Measurements from ENCODE around the gene NTN1.

NTN1 gene

GRCh38 chr17:9232591-9233270, 211.4 kb downstream of the NTN1 start:
- no peak overlapping the region for H3K4me3 Mint-ChIP-seq
- no peak overlapping the region for H3K27ac Mint-ChIP-seq
- H3K27me3 Mint-ChIP-seq (ENCODE audit: low read depth) = no peaks in the 10 kb centered on the region
- H3K4me1 Mint-ChIP-seq (ENCODE audit: low read depth) = no peaks in the 10 kb centered on the region
- DNase-seq (ENCODE audit: low spot score) = no peak
- no peaks in the 10 kb centered on the region for H3K9me3 Mint-ChIP-seq
- no peaks in the 10 kb centered on the region for H3K36me3 Mint-ChIP-seq (ENCODE audit: low read depth)

GRCh38 chr17:9233271-9233599, 211.9 kb downstream of the NTN1 start:
- H3K27ac Mint-ChIP-seq = no peak overlapping the region
- H3K27me3 Mint-ChIP-seq (ENCODE audit: low read depth) = no peaks in the 10 kb centered on the region
- no peaks in the 10 kb centered on the region for H3K4me1 Mint-ChIP-seq (ENCODE audit: low read depth)
- no peaks in the 10 kb centered on the region for H3K9me3 Mint-ChIP-seq
- H3K4me3 Mint-ChIP-seq = no peak overlapping the region
- DNase-seq (ENCODE audit: low spot score) = no peak
- no peaks in the 10 kb centered on the region for H3K36me3 Mint-ChIP-seq (ENCODE audit: low read depth)

GRCh38 chr17:9233761-9234160, 212.5 kb downstream of the NTN1 start:
- Mint-ChIP-seq H3K4me1 (ENCODE audit: low read depth) (peaks cover 1% of the 10 kb centered on the region), H3K4me3 (no peak overlapping the region), H3K9me3 (no peaks in the 10 kb centered on the region), H3K27ac (no peak overlapping the region), H3K27me3 (ENCODE audit: low read depth) (no peaks in the 10 kb centered on the region), H3K36me3 (ENCODE audit: low read depth) (no peaks in the 10 kb centered on the region)
- DNase-seq (ENCODE audit: low spot score) = no peak

- Mint-ChIP-seq H3K27me3 (ENCODE audit: low read depth) (no peaks in the 10 kb centered on the region), H3K4me1 (ENCODE audit: low read depth) (peaks cover 6% of the 10 kb centered on the region), H3K36me3 (ENCODE audit: low read depth) (no peaks in the 10 kb centered on the region), H3K27ac (no peak overlapping the region), H3K4me3 (no peak overlapping the region), H3K9me3 (no peaks in the 10 kb centered on the region)
- no peak for DNase-seq (ENCODE audit: low spot score)
These were observed 213.2 kb downstream of the NTN1 start for GRCh38 chr17:9234389-9234945.

- H3K9me3 Mint-ChIP-seq = no peaks in the 10 kb centered on the region
- H3K4me3 Mint-ChIP-seq = no peak overlapping the region
- no peaks in the 10 kb centered on the region for H3K27me3 Mint-ChIP-seq (ENCODE audit: low read depth)
- H3K4me1 Mint-ChIP-seq (ENCODE audit: low read depth) = peaks cover 8% of the 10 kb centered on the region
- H3K36me3 Mint-ChIP-seq (ENCODE audit: low read depth) = no peaks in the 10 kb centered on the region
- peak; percentile 32 for DNase-seq (ENCODE audit: low spot score)
- no peak overlapping the region for H3K27ac Mint-ChIP-seq
These were observed 214.0 kb downstream of the NTN1 start for GRCh38 chr17:9235346-9235745.

GRCh38 chr17:9236286-9237052, 215.2 kb downstream of the NTN1 start:
- Mint-ChIP-seq H3K4me1 (ENCODE audit: low read depth) (peaks cover 8% of the 10 kb centered on the region), H3K36me3 (ENCODE audit: low read depth) (no peaks in the 10 kb centered on the region), H3K27me3 (ENCODE audit: low read depth) (no peaks in the 10 kb centered on the region), H3K9me3 (no peaks in the 10 kb centered on the region), H3K4me3 (no peak overlapping the region), H3K27ac (no peak overlapping the region)
- no peak for DNase-seq (ENCODE audit: low spot score)

- no peaks in the 10 kb centered on the region for H3K27me3 Mint-ChIP-seq (ENCODE audit: low read depth)
- DNase-seq (ENCODE audit: low spot score) = no peak
- H3K36me3 Mint-ChIP-seq (ENCODE audit: low read depth) = no peaks in the 10 kb centered on the region
- peaks cover 8% of the 10 kb centered on the region for H3K4me1 Mint-ChIP-seq (ENCODE audit: low read depth)
- no peaks in the 10 kb centered on the region for H3K9me3 Mint-ChIP-seq
- no peak overlapping the region for H3K27ac Mint-ChIP-seq
- no peak overlapping the region for H3K4me3 Mint-ChIP-seq
These were observed 215.7 kb downstream of the NTN1 start for GRCh38 chr17:9237053-9237410.

GRCh38 chr17:9237661-9238301, 216.5 kb downstream of the NTN1 start:
- peak overlapping the region; percentile 5 for H3K4me3 Mint-ChIP-seq
- DNase-seq (ENCODE audit: low spot score) = no peak
- no peaks in the 10 kb centered on the region for H3K9me3 Mint-ChIP-seq
- no peaks in the 10 kb centered on the region for H3K36me3 Mint-ChIP-seq (ENCODE audit: low read depth)
- no peak overlapping the region for H3K27ac Mint-ChIP-seq
- peaks cover 8% of the 10 kb centered on the region for H3K4me1 Mint-ChIP-seq (ENCODE audit: low read depth)
- H3K27me3 Mint-ChIP-seq (ENCODE audit: low read depth) = no peaks in the 10 kb centered on the region

- Mint-ChIP-seq H3K36me3 (ENCODE audit: low read depth) (no peaks in the 10 kb centered on the region), H3K27ac (no peak overlapping the region), H3K27me3 (ENCODE audit: low read depth) (no peaks in the 10 kb centered on the region), H3K4me1 (ENCODE audit: low read depth) (peaks cover 8% of the 10 kb centered on the region), H3K9me3 (no peaks in the 10 kb centered on the region), H3K4me3 (peak overlapping the region; percentile 77)
- DNase-seq (ENCODE audit: low spot score) = no peak
These were observed 217.3 kb downstream of the NTN1 start for GRCh38 chr17:9238340-9239245.

- Mint-ChIP-seq H3K36me3 (ENCODE audit: low read depth) (no peaks in the 10 kb centered on the region), H3K4me1 (ENCODE audit: low read depth) (peaks cover 8% of the 10 kb centered on the region), H3K4me3 (peak overlapping the region; percentile 77), H3K27ac (no peak overlapping the region), H3K27me3 (ENCODE audit: low read depth) (no peaks in the 10 kb centered on the region), H3K9me3 (no peaks in the 10 kb centered on the region)
- DNase-seq (ENCODE audit: low spot score) = no peak
These were observed 218.0 kb downstream of the NTN1 start for GRCh38 chr17:9239246-9239792.

- H3K4me1 Mint-ChIP-seq (ENCODE audit: low read depth) = peaks cover 8% of the 10 kb centered on the region
- H3K36me3 Mint-ChIP-seq (ENCODE audit: low read depth) = no peaks in the 10 kb centered on the region
- H3K27me3 Mint-ChIP-seq (ENCODE audit: low read depth) = no peaks in the 10 kb centered on the region
- DNase-seq (ENCODE audit: low spot score) = peak; percentile 65
- no peak overlapping the region for H3K27ac Mint-ChIP-seq
- H3K4me3 Mint-ChIP-seq = peak overlapping the region; percentile 77
- no peaks in the 10 kb centered on the region for H3K9me3 Mint-ChIP-seq
These were observed 218.7 kb downstream of the NTN1 start for GRCh38 chr17:9239793-9240658.

- no peak overlapping the region for H3K4me3 Mint-ChIP-seq
- H3K9me3 Mint-ChIP-seq = no peaks in the 10 kb centered on the region
- DNase-seq (ENCODE audit: low spot score) = no peak
- H3K4me1 Mint-ChIP-seq (ENCODE audit: low read depth) = peaks cover 8% of the 10 kb centered on the region
- H3K27ac Mint-ChIP-seq = no peak overlapping the region
- H3K36me3 Mint-ChIP-seq (ENCODE audit: low read depth) = no peaks in the 10 kb centered on the region
- H3K27me3 Mint-ChIP-seq (ENCODE audit: low read depth) = no peaks in the 10 kb centered on the region
These were observed 219.5 kb downstream of the NTN1 start for GRCh38 chr17:9240659-9241370.
